ENCODE results near the gene SCAF4.

Gene SCAF4

DNA sequence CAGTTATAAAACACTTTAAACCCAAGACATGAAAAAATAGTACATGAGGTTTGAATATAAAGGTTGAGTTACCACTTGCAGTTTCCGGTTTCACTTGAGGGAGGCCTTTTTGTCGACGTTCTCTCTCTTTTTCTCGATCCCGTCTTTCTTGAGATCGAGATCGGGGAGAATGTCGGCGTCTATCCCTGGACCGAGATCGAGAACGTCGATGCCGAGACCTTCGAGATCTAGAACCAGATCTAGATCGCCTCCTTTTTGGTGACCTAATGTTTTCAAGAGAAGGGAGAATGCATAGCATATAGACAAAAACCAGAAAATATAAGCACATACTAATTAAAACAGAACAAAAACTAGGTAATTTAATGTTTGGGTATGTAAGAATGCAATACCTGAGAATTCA, 38.7 kb downstream of the SCAF4 start:
- TF ChIP-seq, protein P1, sequence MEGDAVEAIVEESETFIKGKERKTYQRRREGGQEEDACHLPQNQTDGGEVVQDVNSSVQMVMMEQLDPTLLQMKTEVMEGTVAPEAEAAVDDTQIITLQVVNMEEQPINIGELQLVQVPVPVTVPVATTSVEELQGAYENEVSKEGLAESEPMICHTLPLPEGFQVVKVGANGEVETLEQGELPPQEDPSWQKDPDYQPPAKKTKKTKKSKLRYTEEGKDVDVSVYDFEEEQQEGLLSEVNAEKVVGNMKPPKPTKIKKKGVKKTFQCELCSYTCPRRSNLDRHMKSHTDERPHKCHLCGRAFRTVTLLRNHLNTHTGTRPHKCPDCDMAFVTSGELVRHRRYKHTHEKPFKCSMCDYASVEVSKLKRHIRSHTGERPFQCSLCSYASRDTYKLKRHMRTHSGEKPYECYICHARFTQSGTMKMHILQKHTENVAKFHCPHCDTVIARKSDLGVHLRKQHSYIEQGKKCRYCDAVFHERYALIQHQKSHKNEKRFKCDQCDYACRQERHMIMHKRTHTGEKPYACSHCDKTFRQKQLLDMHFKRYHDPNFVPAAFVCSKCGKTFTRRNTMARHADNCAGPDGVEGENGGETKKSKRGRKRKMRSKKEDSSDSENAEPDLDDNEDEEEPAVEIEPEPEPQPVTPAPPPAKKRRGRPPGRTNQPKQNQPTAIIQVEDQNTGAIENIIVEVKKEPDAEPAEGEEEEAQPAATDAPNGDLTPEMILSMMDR (IDR thresholded peaks at IDR 0.05), result no peak
- Mint-ChIP-seq H3K4me3 (no peak overlapping the region), H3K36me3 (ENCODE audit: low read depth) (peaks cover 87% of the 10 kb centered on the region), H3K27me3 (ENCODE audit: low read depth, poor library complexity) (no peaks in the 10 kb centered on the region), H3K9me3 (no peaks in the 10 kb centered on the region), H3K27ac (no peak overlapping the region), H3K4me1 (no peaks in the 10 kb centered on the region)
- DNase-seq, result no peak

DNA sequence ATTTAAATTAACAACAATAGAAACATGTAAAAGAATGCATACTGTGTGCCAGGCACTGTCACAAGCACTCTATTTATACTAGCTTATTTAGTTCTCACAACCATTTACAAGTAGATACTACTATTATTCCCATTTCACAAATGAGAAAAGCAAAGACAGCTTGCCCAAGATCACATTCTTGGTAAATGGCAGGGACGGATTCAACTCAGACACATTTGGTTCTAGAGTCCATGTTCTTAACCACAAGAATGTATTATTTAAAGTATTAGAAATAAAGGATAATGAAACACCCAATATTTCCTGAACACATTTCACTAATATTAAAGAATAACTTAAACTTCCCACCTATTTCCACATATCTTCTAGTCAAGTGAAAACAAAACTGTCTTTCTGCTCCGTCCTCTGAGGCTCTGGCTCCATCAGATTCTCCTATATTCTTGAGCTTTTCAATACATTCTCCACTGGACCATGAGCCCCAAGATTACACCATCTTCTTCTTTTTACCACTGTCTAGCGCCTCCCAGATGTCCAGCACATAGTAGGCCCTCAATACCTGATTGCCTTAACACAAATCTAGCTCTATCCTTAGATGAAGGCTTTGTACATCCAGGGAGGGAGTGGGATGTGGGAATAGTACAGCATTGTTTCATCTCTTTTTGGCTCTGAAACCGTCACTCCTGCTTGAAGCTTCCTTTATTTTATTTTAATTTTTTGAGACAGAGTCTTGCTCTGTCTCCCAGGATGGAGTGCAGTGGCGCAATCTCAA, 43.1 kb downstream of the SCAF4 start:
- TF ChIP-seq, protein P1 (IDR thresholded peaks at IDR 0.05), result no peak
- Mint-ChIP-seq H3K4me3 (no peak overlapping the region), H3K27ac (no peak overlapping the region), H3K9me3 (no peaks in the 10 kb centered on the region), H3K4me1 (no peaks in the 10 kb centered on the region), H3K36me3 (ENCODE audit: low read depth) (peaks cover 88% of the 10 kb centered on the region), H3K27me3 (ENCODE audit: low read depth, poor library complexity) (no peaks in the 10 kb centered on the region)
- no peak for DNase-seq

DNA sequence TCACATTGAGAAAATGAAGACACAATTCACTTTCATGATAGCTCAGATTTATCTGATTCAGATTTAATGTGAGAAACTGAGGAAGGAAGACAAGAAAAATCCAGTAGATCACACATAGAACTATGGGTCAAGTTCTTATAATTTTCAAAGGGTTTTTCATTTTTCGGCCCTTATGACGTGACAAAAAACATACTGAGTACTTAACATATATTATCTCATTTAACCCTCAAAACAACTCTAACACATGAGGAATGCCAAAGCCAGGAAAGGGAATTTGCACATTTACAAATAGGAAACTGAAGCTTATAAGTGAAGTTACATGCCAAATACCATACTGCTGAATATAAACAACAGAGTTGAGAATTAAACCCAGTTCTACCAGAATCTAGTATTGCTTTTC, 44.8 kb downstream of the SCAF4 start:
- TF ChIP-seq, protein P1 (IDR thresholded peaks at IDR 0.05), result no peak
- no peaks in the 10 kb centered on the region for H3K9me3 Mint-ChIP-seq
- no peak overlapping the region for H3K4me3 Mint-ChIP-seq
- no peak for DNase-seq
- no peak overlapping the region for H3K27ac Mint-ChIP-seq
- H3K27me3 Mint-ChIP-seq (ENCODE audit: low read depth, poor library complexity), result no peaks in the 10 kb centered on the region
- H3K36me3 Mint-ChIP-seq (ENCODE audit: low read depth), result peaks cover 79% of the 10 kb centered on the region
- no peaks in the 10 kb centered on the region for H3K4me1 Mint-ChIP-seq

DNA sequence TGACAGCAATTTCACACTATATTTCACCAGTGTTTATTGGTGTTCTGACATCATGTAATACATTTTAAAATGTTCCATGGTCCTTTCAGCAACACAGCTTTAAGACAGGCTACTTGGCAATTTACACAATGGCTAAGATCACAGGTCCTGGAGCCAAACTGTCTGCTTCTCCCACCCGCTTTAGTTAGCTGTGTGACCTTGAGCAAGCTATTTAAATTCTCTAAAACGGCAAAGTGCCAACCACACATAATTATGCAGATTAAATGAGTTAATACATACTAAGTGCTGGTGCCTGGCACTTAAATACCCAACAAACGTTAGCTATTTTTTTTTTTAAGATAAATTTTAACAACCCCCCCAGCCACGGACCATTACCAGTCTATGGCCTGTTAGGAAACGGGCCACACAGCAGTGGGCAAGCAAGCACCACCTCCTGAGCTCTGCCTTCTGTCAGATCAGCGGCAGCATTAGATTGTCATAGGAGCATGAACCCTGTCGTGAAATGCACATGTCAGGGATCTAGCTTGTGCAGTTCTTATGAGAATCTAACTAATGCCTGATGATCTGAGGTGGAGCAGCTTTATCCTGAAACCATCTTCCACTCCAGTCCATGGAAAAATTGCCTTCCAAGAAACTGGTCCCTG, 45.5 kb downstream of the SCAF4 start:
- peak overlapping the region; percentile 80 for H3K27ac Mint-ChIP-seq
- no peak overlapping the region for H3K4me3 Mint-ChIP-seq

DNA sequence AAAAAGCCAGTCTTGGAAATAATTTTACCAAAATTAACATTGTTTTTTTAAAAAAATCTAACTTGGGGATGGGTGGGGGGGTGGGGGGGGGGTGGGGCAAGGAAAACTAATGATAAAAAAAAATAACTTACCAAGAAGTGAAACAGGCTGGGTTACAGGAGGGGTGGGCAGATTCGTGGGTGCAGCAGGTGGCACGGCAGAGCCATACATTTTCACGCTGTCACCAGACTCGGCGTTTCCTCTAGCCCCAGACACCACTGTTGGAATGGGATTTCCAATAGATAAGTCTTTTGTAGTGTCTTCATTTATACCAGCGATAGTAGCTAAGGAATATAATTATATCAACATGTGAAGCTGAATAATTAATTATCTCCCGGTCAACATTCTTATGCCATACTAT, 47.0 kb downstream of the SCAF4 start:
- H3K36me3 Mint-ChIP-seq (ENCODE audit: low read depth), result peaks cover 66% of the 10 kb centered on the region
- DNase-seq, result no peak
- TF ChIP-seq, protein P1 (IDR thresholded peaks at IDR 0.05), result no peak
- H3K27me3 Mint-ChIP-seq (ENCODE audit: low read depth, poor library complexity), result no peaks in the 10 kb centered on the region
- H3K4me1 Mint-ChIP-seq, result no peaks in the 10 kb centered on the region
- H3K27ac Mint-ChIP-seq, result no peak overlapping the region
- H3K9me3 Mint-ChIP-seq, result no peaks in the 10 kb centered on the region
- H3K4me3 Mint-ChIP-seq, result no peak overlapping the region

More for the DNA sequence above, 45.5 kb downstream of the SCAF4 start:
- Mint-ChIP-seq H3K36me3 (ENCODE audit: low read depth) (peaks cover 78% of the 10 kb centered on the region), H3K9me3 (no peaks in the 10 kb centered on the region), H3K27me3 (ENCODE audit: low read depth, poor library complexity) (no peaks in the 10 kb centered on the region), H3K4me1 (no peaks in the 10 kb centered on the region)
- no peak for DNase-seq
- TF ChIP-seq, protein P1 (IDR thresholded peaks at IDR 0.05), result no peak
